ENCODE data around the gene SYVN1. TPM values are rescaled to one million over a fixed set of nuclear protein-coding genes. Genes with fewer than 3 reads are reported as not detected.

Gene SYVN1
- total and polyA plus RNA-seq, 4 donors, result 5.5 to 64.0 (median 38.2) TPM

GRCh38 chr11:65170058-65170534 is 35.8 kb upstream of the SYVN1 start, which contains the start of gene SPDYC:
SPDYC (plus strand) TSS chr11:65170233; CDS start chr11:65171358, 1,125 bp downstream.
- intact Hi-C loops (cut with DNase I), result no loop called here
- Histone ChIP-seq H3K4me3 (ENCODE audit: low read length in 2 of 2) (no peak within 1 kb of the TSS), H3K4me1 (ENCODE audit: control insufficient read depth in 1 of 2, insufficient read depth in 2 of 2, low read length in 2 of 2) (no peaks in the 10 kb centered on the region), H3K27me3 (ENCODE audit: control insufficient read depth in 1 of 2, insufficient read depth in 2 of 2, low read length in 1 of 2) (no peaks in the 10 kb centered on the region), H3K9me3 (ENCODE audit: control insufficient read depth, low read length) (no peaks in the 10 kb centered on the region), H3K27ac (ENCODE audit: low read depth in 1 of 2, low read length in 2 of 2) (no peak within 1 kb of the TSS), H3K36me3 (ENCODE audit: control insufficient read depth in 1 of 2, insufficient read depth in 2 of 2, low read length in 1 of 2) (no peaks in the 10 kb centered on the region)
- ATAC-seq (ENCODE audit: low FRiP score) (no peak), DNase-seq (no peak)
- WGBS, 2 donors, result 91 to 94% methylated on average over 21 of the region's 21 CpGs

- H3K27ac ChIP-seq (ENCODE audit: low read depth in 1 of 2, low read length in 2 of 2), result no peak overlapping the region
- 80 to 81% methylated on average over 11 of the region's 11 CpGs for WGBS, 2 donors
- intact Hi-C loops (cut with DNase I), result no loop called here
- H3K27me3 ChIP-seq (ENCODE audit: control insufficient read depth in 1 of 2, insufficient read depth in 2 of 2, low read length in 1 of 2), result no peaks in the 10 kb centered on the region
- H3K4me1 ChIP-seq (ENCODE audit: control insufficient read depth in 1 of 2, insufficient read depth in 2 of 2, low read length in 2 of 2), result no peaks in the 10 kb centered on the region
- no peaks in the 10 kb centered on the region for H3K9me3 ChIP-seq (ENCODE audit: control insufficient read depth, low read length)
- no peak overlapping the region for H3K4me3 ChIP-seq (ENCODE audit: low read length in 2 of 2)
- ATAC-seq (ENCODE audit: low FRiP score) (no peak), DNase-seq (no peak)
- H3K36me3 ChIP-seq (ENCODE audit: control insufficient read depth in 1 of 2, insufficient read depth in 2 of 2, low read length in 1 of 2), result no peaks in the 10 kb centered on the region
These were observed 34.9 kb upstream of the SYVN1 start for GRCh38 chr11:65169164-65169641.

DNA sequence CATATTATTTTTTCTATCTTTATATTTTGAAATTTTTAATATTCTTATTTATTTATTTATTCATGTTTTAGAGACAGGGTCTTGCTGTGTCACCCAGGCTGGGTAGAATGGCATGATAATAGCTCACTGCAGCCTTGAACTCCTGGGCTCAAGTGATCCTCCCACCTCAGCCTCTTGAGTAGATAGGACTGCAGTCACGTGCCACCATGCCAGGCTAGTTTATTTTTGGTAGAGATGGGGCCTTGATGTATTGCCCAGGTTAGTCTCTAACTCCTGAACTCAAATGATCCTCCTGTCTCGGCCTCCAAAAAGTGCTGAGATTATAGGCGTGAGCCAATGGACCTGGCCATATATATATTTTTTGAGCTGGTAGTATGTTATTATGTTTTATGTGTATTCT is 33.3 kb upstream of the SYVN1 start:
- no peaks in the 10 kb centered on the region for H3K9me3 ChIP-seq (ENCODE audit: control insufficient read depth, low read length)
- H3K27me3 ChIP-seq (ENCODE audit: control insufficient read depth in 1 of 2, insufficient read depth in 2 of 2, low read length in 1 of 2), result no peaks in the 10 kb centered on the region
- ATAC-seq (ENCODE audit: low FRiP score) (no peak), DNase-seq (no peak)
- H3K36me3 ChIP-seq (ENCODE audit: control insufficient read depth in 1 of 2, insufficient read depth in 2 of 2, low read length in 1 of 2), result no peaks in the 10 kb centered on the region
- no peak overlapping the region for H3K27ac ChIP-seq (ENCODE audit: low read depth in 1 of 2, low read length in 2 of 2)
- no peak overlapping the region for H3K4me3 ChIP-seq (ENCODE audit: low read length in 2 of 2)
- intact Hi-C loops (cut with DNase I), result no loop called here
- WGBS, 2 donors, result 88 to 93% methylated on average over 3 of the region's 3 CpGs
- H3K4me1 ChIP-seq (ENCODE audit: control insufficient read depth in 1 of 2, insufficient read depth in 2 of 2, low read length in 2 of 2), result no peaks in the 10 kb centered on the region

GRCh38 chr11:65166893-65167292 is 32.6 kb upstream of the SYVN1 start:
- H3K27ac ChIP-seq (ENCODE audit: low read depth in 1 of 2, low read length in 2 of 2), result no peak overlapping the region
- WGBS, 2 donors, result 86 to 92% methylated on average over 3 of the region's 3 CpGs
- H3K4me3 ChIP-seq (ENCODE audit: low read length in 2 of 2), result no peak overlapping the region
- no peaks in the 10 kb centered on the region for H3K4me1 ChIP-seq (ENCODE audit: control insufficient read depth in 1 of 2, insufficient read depth in 2 of 2, low read length in 2 of 2)
- intact Hi-C loops (cut with DNase I), result no loop called here
- H3K9me3 ChIP-seq (ENCODE audit: control insufficient read depth, low read length), result no peaks in the 10 kb centered on the region
- H3K27me3 ChIP-seq (ENCODE audit: control insufficient read depth in 1 of 2, insufficient read depth in 2 of 2, low read length in 1 of 2), result no peaks in the 10 kb centered on the region
- ATAC-seq (ENCODE audit: low FRiP score), result no peak
- no peak for DNase-seq
- no peaks in the 10 kb centered on the region for H3K36me3 ChIP-seq (ENCODE audit: control insufficient read depth in 1 of 2, insufficient read depth in 2 of 2, low read length in 1 of 2)

DNA sequence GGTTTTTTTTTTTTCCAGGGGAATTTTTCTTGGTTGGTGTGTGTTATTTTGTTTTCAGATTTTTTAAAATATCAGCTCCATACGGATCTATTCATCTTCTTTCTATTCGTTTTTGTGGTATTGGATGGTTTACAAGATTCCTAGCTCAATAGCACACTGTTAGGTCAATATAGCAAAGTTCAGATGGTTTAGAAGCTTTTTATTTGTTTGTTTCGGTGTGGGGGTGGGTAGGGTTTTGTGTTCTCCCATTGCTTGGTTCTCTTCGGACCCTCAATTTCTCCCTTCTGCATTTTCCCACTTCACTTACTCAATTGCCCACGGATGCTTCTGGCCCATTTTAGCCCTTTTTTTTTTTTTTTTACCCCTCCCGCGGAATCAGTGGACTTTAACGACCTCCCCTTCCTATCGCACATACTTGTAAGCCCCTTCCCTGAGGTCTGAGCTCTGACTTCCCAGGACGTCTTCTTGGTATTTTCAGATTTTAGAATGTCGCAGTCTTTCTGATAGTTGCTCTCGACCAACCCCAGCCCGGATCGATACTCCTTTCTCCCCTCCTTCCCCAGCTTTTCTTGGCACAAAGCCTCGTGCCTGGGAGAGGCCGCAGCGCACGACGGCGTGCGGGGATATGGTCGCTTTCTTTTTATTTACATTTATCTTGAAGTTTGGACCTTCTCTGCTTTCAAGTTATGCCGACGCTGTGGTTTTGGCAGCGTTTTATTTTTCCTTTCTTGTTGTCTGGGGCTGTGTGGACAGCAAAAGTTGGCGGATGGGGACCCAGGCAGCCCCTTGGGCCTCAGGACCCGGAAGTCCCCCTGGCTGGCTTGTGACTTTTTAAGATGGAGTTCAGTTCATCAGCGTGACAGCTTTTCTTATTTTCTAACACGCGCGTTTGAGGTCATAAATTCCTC is 31.3 kb upstream of the SYVN1 start:
- WGBS, 2 donors, result 32 to 43% methylated on average over 31 of the region's 31 CpGs

GRCh38 chr11:65163684-65164083 is 29.4 kb upstream of the SYVN1 start:
- H3K27me3 ChIP-seq (ENCODE audit: control insufficient read depth in 1 of 2, insufficient read depth in 2 of 2, low read length in 1 of 2), result no peaks in the 10 kb centered on the region
- WGBS, 2 donors, result 72 to 90% methylated on average over 2 of the region's 2 CpGs
- H3K36me3 ChIP-seq (ENCODE audit: control insufficient read depth in 1 of 2, insufficient read depth in 2 of 2, low read length in 1 of 2), result no peaks in the 10 kb centered on the region
- intact Hi-C loops (cut with DNase I), result no loop called here
- ATAC-seq (ENCODE audit: low FRiP score) (no peak), DNase-seq (no peak)
- H3K4me3 ChIP-seq (ENCODE audit: low read length in 2 of 2), result no peak overlapping the region
- no peaks in the 10 kb centered on the region for H3K9me3 ChIP-seq (ENCODE audit: control insufficient read depth, low read length)
- no peak overlapping the region for H3K27ac ChIP-seq (ENCODE audit: low read depth in 1 of 2, low read length in 2 of 2)
- H3K4me1 ChIP-seq (ENCODE audit: control insufficient read depth in 1 of 2, insufficient read depth in 2 of 2, low read length in 2 of 2), result no peaks in the 10 kb centered on the region

More for the DNA sequence above, 31.3 kb upstream of the SYVN1 start:
- intact Hi-C loops (cut with DNase I), result no loop called here
- ATAC-seq (ENCODE audit: low FRiP score), result peak; percentile 11
- DNase-seq, result peak in 1 of 2 donors; percentile 31
- H3K27me3 ChIP-seq (ENCODE audit: control insufficient read depth in 1 of 2, insufficient read depth in 2 of 2, low read length in 1 of 2), result no peaks in the 10 kb centered on the region
- no peaks in the 10 kb centered on the region for H3K36me3 ChIP-seq (ENCODE audit: control insufficient read depth in 1 of 2, insufficient read depth in 2 of 2, low read length in 1 of 2)
- H3K4me3 ChIP-seq (ENCODE audit: low read length in 2 of 2), result no peak overlapping the region
- H3K27ac ChIP-seq (ENCODE audit: low read depth in 1 of 2, low read length in 2 of 2), result no peak overlapping the region
- no peaks in the 10 kb centered on the region for H3K9me3 ChIP-seq (ENCODE audit: control insufficient read depth, low read length)
- H3K4me1 ChIP-seq (ENCODE audit: control insufficient read depth in 1 of 2, insufficient read depth in 2 of 2, low read length in 2 of 2), result no peaks in the 10 kb centered on the region

GRCh38 chr11:65160643-65161042 is 26.3 kb upstream of the SYVN1 start:
- no peaks in the 10 kb centered on the region for H3K9me3 ChIP-seq (ENCODE audit: control insufficient read depth, low read length)
- no peak overlapping the region for H3K4me3 ChIP-seq (ENCODE audit: low read length in 2 of 2)
- WGBS, 2 donors, result 71 to 74% methylated on average over 3 of the region's 3 CpGs
- H3K4me1 ChIP-seq (ENCODE audit: control insufficient read depth in 1 of 2, insufficient read depth in 2 of 2, low read length in 2 of 2), result no peaks in the 10 kb centered on the region
- intact Hi-C loops (cut with DNase I), result no loop called here
- H3K36me3 ChIP-seq (ENCODE audit: control insufficient read depth in 1 of 2, insufficient read depth in 2 of 2, low read length in 1 of 2), result no peaks in the 10 kb centered on the region
- no peaks in the 10 kb centered on the region for H3K27me3 ChIP-seq (ENCODE audit: control insufficient read depth in 1 of 2, insufficient read depth in 2 of 2, low read length in 1 of 2)
- DNase-seq, result no peak
- H3K27ac ChIP-seq (ENCODE audit: low read depth in 1 of 2, low read length in 2 of 2), result no peak overlapping the region
- no peak for ATAC-seq (ENCODE audit: low FRiP score)

DNA sequence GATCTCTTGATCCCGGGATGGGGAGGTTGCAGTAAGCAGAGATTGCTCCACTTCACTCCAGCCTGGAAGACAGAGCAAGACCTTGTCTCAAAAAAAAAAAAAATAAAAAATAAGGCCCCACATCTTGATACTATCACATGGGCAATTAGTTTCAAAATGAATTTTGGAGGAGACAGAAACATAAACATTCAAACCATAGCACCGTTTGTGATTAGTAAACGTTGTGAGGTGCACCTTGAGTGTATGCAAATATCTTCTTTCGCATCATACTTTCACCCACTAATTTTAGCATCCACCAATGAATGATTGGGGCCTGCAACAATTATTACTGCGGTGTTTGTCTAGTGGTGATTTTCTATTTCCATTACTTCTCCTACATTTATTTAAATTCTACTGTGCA is 24.7 kb upstream of the SYVN1 start:
- no peak for ATAC-seq (ENCODE audit: low FRiP score)
- H3K9me3 ChIP-seq (ENCODE audit: control insufficient read depth, low read length), result no peaks in the 10 kb centered on the region
- no peak overlapping the region for H3K4me3 ChIP-seq (ENCODE audit: low read length in 2 of 2)
- WGBS, 2 donors, result 76 to 77% methylated on average over 5 of the region's 5 CpGs
- H3K36me3 ChIP-seq (ENCODE audit: control insufficient read depth in 1 of 2, insufficient read depth in 2 of 2, low read length in 1 of 2), result no peaks in the 10 kb centered on the region
- DNase-seq, result no peak
- intact Hi-C loops (cut with DNase I), result no loop called here
- no peaks in the 10 kb centered on the region for H3K27me3 ChIP-seq (ENCODE audit: control insufficient read depth in 1 of 2, insufficient read depth in 2 of 2, low read length in 1 of 2)
- no peaks in the 10 kb centered on the region for H3K4me1 ChIP-seq (ENCODE audit: control insufficient read depth in 1 of 2, insufficient read depth in 2 of 2, low read length in 2 of 2)
- no peak overlapping the region for H3K27ac ChIP-seq (ENCODE audit: low read depth in 1 of 2, low read length in 2 of 2)

GRCh38 chr11:65157336-65157735 is 23.0 kb upstream of the SYVN1 start:
- Histone ChIP-seq H3K4me3 (ENCODE audit: low read length in 2 of 2) (no peak overlapping the region), H3K4me1 (ENCODE audit: control insufficient read depth in 1 of 2, insufficient read depth in 2 of 2, low read length in 2 of 2) (no peaks in the 10 kb centered on the region), H3K27ac (ENCODE audit: low read depth in 1 of 2, low read length in 2 of 2) (no peak overlapping the region), H3K27me3 (ENCODE audit: control insufficient read depth in 1 of 2, insufficient read depth in 2 of 2, low read length in 1 of 2) (no peaks in the 10 kb centered on the region), H3K36me3 (ENCODE audit: control insufficient read depth in 1 of 2, insufficient read depth in 2 of 2, low read length in 1 of 2) (no peaks in the 10 kb centered on the region), H3K9me3 (ENCODE audit: control insufficient read depth, low read length) (no peaks in the 10 kb centered on the region)
- no peak for ATAC-seq (ENCODE audit: low FRiP score)
- no peak for DNase-seq
- WGBS, 2 donors, result 80 to 83% methylated on average over 3 of the region's 3 CpGs
- intact Hi-C loops (cut with DNase I), result no loop called here
